HepG2 (cell line): ENCODE data around the gene RAB17. TPM values are rescaled to one million over a fixed set of nuclear protein-coding genes. Genes with fewer than 3 reads are reported as not detected.

Source experiments
- ADNP ChIP-seq: sonication (generic); formaldehyde crosslinking; IDR thresholded peaks from 2 replicates; pipeline ENCODE4 v1.4.0; 2020; ENCODE audit warnings: missing genetic modification reagents
- AKAP8 ChIP-seq: sonication (generic); formaldehyde crosslinking; IDR thresholded peaks from 2 replicates; pipeline ENCODE4 v1.5.1; 2020; ENCODE audit warnings: mild to moderate bottlenecking, missing genetic modification reagents
- ETV6 ChIP-seq: sonication (generic); formaldehyde crosslinking; conservative IDR thresholded peaks from 2 replicates; pipeline ENCODE4 v1.4.0; 2020; ENCODE audit warnings: missing genetic modification reagents
- FOXA3 ChIP-seq: IDR thresholded peaks from 2 replicates; pipeline ENCODE4 v1.6.1; 2016; ENCODE audit warnings: missing genetic modification reagents, missing compliant biosample characterization
- FOXO1 ChIP-seq: sonication (generic); formaldehyde crosslinking; IDR thresholded peaks from 2 replicates; pipeline ENCODE4 v1.4.0; 2020; ENCODE audit warnings: missing genetic modification reagents
- HNF4A ChIP-seq: sonication (generic); formaldehyde crosslinking; IDR thresholded peaks from 2 replicates; pipeline ENCODE4 v1.4.0; 2020; ENCODE audit warnings: missing genetic modification reagents
- KLF6 ChIP-seq: IDR thresholded peaks from 2 replicates; pipeline ENCODE4 v1.8.0; 2016; ENCODE audit warnings: missing biosample characterization, missing genetic modification reagents
- MTA3 ChIP-seq: sonication (generic); formaldehyde crosslinking; IDR thresholded peaks from 2 replicates; pipeline ENCODE4 v1.4.0; 2020; ENCODE audit warnings: missing genetic modification reagents
- MYNN ChIP-seq: sonication (generic); formaldehyde crosslinking; IDR thresholded peaks from 2 replicates; pipeline ENCODE4 v1.4.0; 2020; ENCODE audit warnings: mild to moderate bottlenecking, low read depth, missing genetic modification reagents
- SOX5 ChIP-seq: IDR thresholded peaks from 2 replicates; pipeline ENCODE4 v1.6.1; 2016; ENCODE audit warnings: borderline replicate concordance
- ZNF292 ChIP-seq: sonication (generic); formaldehyde crosslinking; IDR thresholded peaks from 2 replicates; pipeline ENCODE4 v1.8.1; 2022; ENCODE audit warnings: mild to moderate bottlenecking, low read depth, missing genetic modification reagents, borderline replicate concordance
- ZNF350 ChIP-seq: sonication (generic); formaldehyde crosslinking; IDR thresholded peaks from 2 replicates; pipeline ENCODE4 v1.4.0; 2020; ENCODE audit warnings: mild to moderate bottlenecking, low read depth, missing genetic modification reagents, borderline replicate concordance
- ZNF598 ChIP-seq: sonication (generic); formaldehyde crosslinking; IDR thresholded peaks from 2 replicates; pipeline ENCODE4 v1.5.1; 2020; ENCODE audit warnings: mild to moderate bottlenecking, missing genetic modification reagents, borderline replicate concordance
- ZNF687 ChIP-seq: sonication (generic); formaldehyde crosslinking; IDR thresholded peaks from 2 replicates; pipeline ENCODE4 v1.5.1; 2020; ENCODE audit warnings: mild to moderate bottlenecking, missing genetic modification reagents, moderate library complexity
- ZNF766 ChIP-seq: sonication (generic); formaldehyde crosslinking; IDR thresholded peaks from 2 replicates; pipeline ENCODE4 v1.5.0; 2020; ENCODE audit warnings: missing genetic modification reagents, borderline replicate concordance
- ZNF816 ChIP-seq: sonication (generic); formaldehyde crosslinking; IDR thresholded peaks from 2 replicates; pipeline ENCODE4 v1.8.0; 2022; ENCODE audit warnings: missing genetic modification reagents, mild to moderate bottlenecking, borderline replicate concordance
- ZSCAN12 ChIP-seq: sonication (generic); formaldehyde crosslinking; IDR thresholded peaks from 2 replicates; pipeline ENCODE4 v1.9.0; 2021; ENCODE audit warnings: mild to moderate bottlenecking, missing genetic modification reagents
- ZSCAN20 ChIP-seq: sonication (generic); formaldehyde crosslinking; IDR thresholded peaks from 2 replicates; pipeline ENCODE4 v1.4.0; 2020; ENCODE audit warnings: missing genetic modification reagents, mild to moderate bottlenecking, borderline replicate concordance
- polyA plus RNA-seq, 8 experiments: library from polyadenylated mRNA; depleted of rRNA in 3 of 8; stranded (reverse) in 7 of 8; unstranded in 1 of 8; fragments of >200 nt; fragmentation: Illumina TruSeq in 4 of 8; extraction: Trizol in 4 of 8; gene quantifications; 2 replicates each; pipeline versions ENCODE4 v1.2.1 to v1.2.3, GENCODE V29; 2011 to 2016; ENCODE audit warnings: low read depth in 4 of 8, missing spikeins in 1 of 8, mixed read lengths in 1 of 8; ENCODE audit not compliant: insufficient read depth in 1 of 8
- total RNA-seq, 5 experiments: library from RNA; depleted of rRNA; stranded (reverse); fragments of >200 nt; fragmentation: Illumina TruSeq; extraction: Trizol; gene quantifications; 2 replicates each; pipeline ENCODE4 v1.2.3, GENCODE V29; 2016; ENCODE audit warnings: low read depth in 1 of 5
- TF ChIP-seq, protein P1 (sequence below): sonication (generic); formaldehyde crosslinking; IDR thresholded peaks from 2 replicates; pipeline ENCODE4 v1.8.0; 2022; ENCODE audit warnings: mild to moderate bottlenecking, missing genetic modification reagents; ENCODE audit not compliant: insufficient replicate concordance
- TF ChIP-seq, protein P2 (sequence below): sonication (generic); formaldehyde crosslinking; IDR thresholded peaks from 2 replicates; pipeline ENCODE4 v1.4.0; 2020; ENCODE audit warnings: missing genetic modification reagents
- TF ChIP-seq, protein P3 (sequence below): IDR thresholded peaks from 2 replicates; pipeline ENCODE4 v1.6.1; 2016; ENCODE audit warnings: low read depth

RAB17 gene
- total and polyA plus RNA-seq, 2 of the 13 experiments (the other 11 are each of a cell fraction or from before 2014, with no cell fraction given) = 68.0 to 124 TPM

DNA sequence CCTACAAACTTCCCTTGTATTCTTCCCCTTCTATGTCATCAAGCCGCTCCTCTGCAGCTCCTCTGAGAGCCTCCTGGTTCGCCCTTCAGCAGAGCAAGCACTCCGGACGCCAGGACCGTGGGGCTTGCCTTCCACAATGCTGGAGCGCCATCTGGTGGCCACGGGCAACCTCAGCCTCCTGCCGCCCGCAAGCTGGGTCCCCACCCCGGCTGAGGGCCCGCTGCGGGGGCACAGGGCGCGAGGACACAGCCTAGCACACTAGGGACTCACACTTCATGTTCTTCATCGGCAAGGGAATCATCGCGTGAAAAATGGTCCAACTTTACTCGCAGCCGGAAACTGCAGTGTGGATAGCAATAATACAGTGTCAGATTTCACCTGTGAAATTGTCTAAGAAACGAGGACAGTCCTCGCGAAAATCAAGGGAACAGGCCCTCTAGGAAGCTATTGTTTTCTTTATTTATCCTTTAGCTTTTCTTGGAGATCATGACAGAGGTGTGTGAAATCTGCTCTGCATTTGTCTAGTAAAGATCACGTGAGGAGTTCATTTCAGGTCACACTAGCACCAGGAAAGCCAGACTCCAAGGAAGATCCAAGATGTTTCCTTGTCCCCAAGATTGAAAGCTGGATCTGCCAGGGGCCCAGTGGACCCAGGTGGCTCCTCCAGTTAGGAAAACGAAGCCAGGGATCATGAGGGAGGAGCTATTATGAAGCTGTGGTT, 18.4 kb downstream of the RAB17 start (continued):
- TF ChIP-seq SOX5 (CRISPR knock-in tag) = peak; percentile 68
- TF ChIP-seq ZNF350 (CRISPR knock-in tag) = peak; percentile 77
- 0 out of 2 replicates have a peak, but pooled peaks have one; percentile 59 for TF ChIP-seq ZSCAN20 (CRISPR knock-in tag)
- peak; percentile 74; the same call in 1 of the 2 replicates for TF ChIP-seq ZNF292 (CRISPR knock-in tag)
- TF ChIP-seq KLF6 (CRISPR knock-in tag) = 0 out of 2 replicates have a peak, but pooled peaks have one; percentile 53
- TF ChIP-seq, protein P1, sequence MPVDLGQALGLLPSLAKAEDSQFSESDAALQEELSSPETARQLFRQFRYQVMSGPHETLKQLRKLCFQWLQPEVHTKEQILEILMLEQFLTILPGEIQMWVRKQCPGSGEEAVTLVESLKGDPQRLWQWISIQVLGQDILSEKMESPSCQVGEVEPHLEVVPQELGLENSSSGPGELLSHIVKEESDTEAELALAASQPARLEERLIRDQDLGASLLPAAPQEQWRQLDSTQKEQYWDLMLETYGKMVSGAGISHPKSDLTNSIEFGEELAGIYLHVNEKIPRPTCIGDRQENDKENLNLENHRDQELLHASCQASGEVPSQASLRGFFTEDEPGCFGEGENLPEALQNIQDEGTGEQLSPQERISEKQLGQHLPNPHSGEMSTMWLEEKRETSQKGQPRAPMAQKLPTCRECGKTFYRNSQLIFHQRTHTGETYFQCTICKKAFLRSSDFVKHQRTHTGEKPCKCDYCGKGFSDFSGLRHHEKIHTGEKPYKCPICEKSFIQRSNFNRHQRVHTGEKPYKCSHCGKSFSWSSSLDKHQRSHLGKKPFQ (CRISPR knock-in tag) = peak; percentile 43
- TF ChIP-seq, protein P2, sequence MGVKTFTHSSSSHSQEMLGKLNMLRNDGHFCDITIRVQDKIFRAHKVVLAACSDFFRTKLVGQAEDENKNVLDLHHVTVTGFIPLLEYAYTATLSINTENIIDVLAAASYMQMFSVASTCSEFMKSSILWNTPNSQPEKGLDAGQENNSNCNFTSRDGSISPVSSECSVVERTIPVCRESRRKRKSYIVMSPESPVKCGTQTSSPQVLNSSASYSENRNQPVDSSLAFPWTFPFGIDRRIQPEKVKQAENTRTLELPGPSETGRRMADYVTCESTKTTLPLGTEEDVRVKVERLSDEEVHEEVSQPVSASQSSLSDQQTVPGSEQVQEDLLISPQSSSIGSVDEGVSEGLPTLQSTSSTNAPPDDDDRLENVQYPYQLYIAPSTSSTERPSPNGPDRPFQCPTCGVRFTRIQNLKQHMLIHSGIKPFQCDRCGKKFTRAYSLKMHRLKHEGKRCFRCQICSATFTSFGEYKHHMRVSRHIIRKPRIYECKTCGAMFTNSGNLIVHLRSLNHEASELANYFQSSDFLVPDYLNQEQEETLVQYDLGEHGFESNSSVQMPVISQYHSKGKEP (CRISPR knock-in tag) = 0 out of 2 replicates have a peak, but pooled peaks have one; percentile 41
- TF ChIP-seq FOXO1 (CRISPR knock-in tag) = peak; percentile 57
- TF ChIP-seq ZSCAN12 (CRISPR knock-in tag) = peak; percentile 62; the same call in 1 of the 2 replicates
- TF ChIP-seq ZNF687 = peak; percentile 79
- TF ChIP-seq, protein P3, sequence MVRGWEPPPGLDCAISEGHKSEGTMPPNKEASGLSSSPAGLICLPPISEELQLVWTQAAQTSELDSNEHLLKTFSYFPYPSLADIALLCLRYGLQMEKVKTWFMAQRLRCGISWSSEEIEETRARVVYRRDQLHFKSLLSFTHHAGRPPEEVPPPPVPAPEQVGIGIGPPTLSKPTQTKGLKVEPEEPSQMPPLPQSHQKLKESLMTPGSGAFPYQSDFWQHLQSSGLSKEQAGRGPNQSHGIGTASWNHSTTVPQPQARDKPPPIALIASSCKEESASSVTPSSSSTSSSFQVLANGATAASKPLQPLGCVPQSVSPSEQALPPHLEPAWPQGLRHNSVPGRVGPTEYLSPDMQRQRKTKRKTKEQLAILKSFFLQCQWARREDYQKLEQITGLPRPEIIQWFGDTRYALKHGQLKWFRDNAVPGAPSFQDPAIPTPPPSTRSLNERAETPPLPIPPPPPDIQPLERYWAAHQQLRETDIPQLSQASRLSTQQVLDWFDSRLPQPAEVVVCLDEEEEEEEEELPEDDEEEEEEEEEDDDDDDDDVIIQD (CRISPR knock-in tag) = peak; percentile 63; the same call in 1 of the 2 replicates
- TF ChIP-seq ZNF766 (CRISPR knock-in tag) = peak; percentile 85
- TF ChIP-seq ADNP (CRISPR knock-in tag) = no peak
- peak; percentile 74; the same call in 1 of the 2 replicates for TF ChIP-seq ETV6 (CRISPR knock-in tag)
- no peak for TF ChIP-seq MYNN (CRISPR knock-in tag)
- TF ChIP-seq HNF4A (CRISPR knock-in tag) = peak; percentile 47; the same call in 1 of the 2 replicates
- peak; percentile 42 for TF ChIP-seq FOXA3 (CRISPR knock-in tag)
- TF ChIP-seq ZNF598 (CRISPR knock-in tag) = 0 out of 2 replicates have a peak, but pooled peaks have one; percentile 65
- TF ChIP-seq ZNF816 = no peak
- peak; percentile 73; the same call in 1 of the 2 replicates for TF ChIP-seq AKAP8
- no peak for TF ChIP-seq MTA3 (CRISPR knock-in tag)
